OCI-LY7 (cell line): ENCODE results near the gene ADAMTS9. TPM values are rescaled to one million over a fixed set of nuclear protein-coding genes. Genes with fewer than 3 reads are reported as not detected.

Source experiments
- BruUV-seq: library from RNA; stranded (reverse); fragments of 400-500 nt; replicated peaks from 2 replicates; lab custom pipeline; 2021; lab: Mats Ljungman, UMichigan
- CTCF ChIA-PET: fragments of 300-600 bp; sonication (Branson Sonifier 250); formaldehyde crosslinking; loops from one replicate; lab custom pipeline; 2022; ENCODE audit warnings: antibody characterized with exemption; ENCODE audit not compliant: unreplicated experiment; lab: Charles Lee
- POLR2A ChIA-PET: fragments of 300-600 bp; sonication (Branson Sonifier 250); formaldehyde crosslinking; loops from one replicate; lab custom pipeline; 2022; ENCODE audit warnings: antibody characterized with exemption; lab: Charles Lee
- DNase-seq: peaks from one replicate; pipeline ENCODE4 v3.0.0-alpha.2; 2015; ENCODE audit warnings: low spot score
- H2AFZ ChIP-seq: fragments of 200-600 bp; sonication (generic), shearing (Covaris generic); 2 replicates; pipeline ENCODE4 v1.6.1; 2014; ENCODE audit warnings: mild to moderate bottlenecking, antibody characterized with exemption, low read length, moderate library complexity
- H3K27ac ChIP-seq: fragments of 200-600 bp; sonication (generic); 2 replicates; pipeline ENCODE4 v1.5.1; 2014; ENCODE audit warnings: mixed run types, low read depth, mild to moderate bottlenecking, moderate library complexity, low read length, inconsistent platforms; ENCODE audit not compliant: poor library complexity, severe bottlenecking
- H3K36me3 ChIP-seq: fragments of 200-600 bp; sonication (generic); 2 replicates; pipeline ENCODE4 v1.6.1; 2014; ENCODE audit warnings: mild to moderate bottlenecking, antibody characterized with exemption, low read length, moderate library complexity, mixed read lengths; ENCODE audit not compliant: insufficient read depth
- H3K4me1 ChIP-seq: fragments of 200-600 bp; sonication (generic); 2 replicates; pipeline ENCODE4 v1.5.1; 2014; ENCODE audit warnings: mild to moderate bottlenecking, low read length; ENCODE audit not compliant: insufficient read depth, poor library complexity, severe bottlenecking
- H3K4me2 ChIP-seq: fragments of 200-600 bp; sonication (generic); 2 replicates; pipeline ENCODE4 v1.6.1; 2014; ENCODE audit warnings: mild to moderate bottlenecking, low read length
- H3K4me3 ChIP-seq: fragments of 200-600 bp; sonication (generic); 2 replicates; pipeline ENCODE4 v1.5.1; 2014; ENCODE audit warnings: mild to moderate bottlenecking, low read depth, low read length; ENCODE audit not compliant: poor library complexity, severe bottlenecking
- H3K79me2 ChIP-seq: fragments of 200-600 bp; sonication (generic); 2 replicates; pipeline ENCODE4 v1.6.1; 2016; ENCODE audit warnings: low read depth, mild to moderate bottlenecking, low read length, moderate library complexity, mixed read lengths; ENCODE audit not compliant: insufficient read depth
- H3K9me2 ChIP-seq: fragments of 200-600 bp; sonication (generic); 2 replicates; pipeline ENCODE4 v1.6.1; 2016; ENCODE audit warnings: mild to moderate bottlenecking, low read length, mixed read lengths; ENCODE audit not compliant: insufficient read depth
- H3K9me3 ChIP-seq: fragments of 200-600 bp; sonication (generic); 2 replicates; pipeline ENCODE4 v1.6.1; 2014; ENCODE audit warnings: mild to moderate bottlenecking, mixed run types, low read length, mixed read lengths
- H4K20me1 ChIP-seq: fragments of 200-600 bp; sonication (generic); 2 replicates; pipeline ENCODE4 v1.6.1; 2014; ENCODE audit warnings: mild to moderate bottlenecking, antibody characterized with exemption, low read length, moderate library complexity, mixed read lengths; ENCODE audit not compliant: insufficient read depth
- CTCF ChIP-seq: fragments of 200-600 bp; sonication (generic); conservative IDR thresholded peaks from 2 replicates; pipeline ENCODE4 v1.5.1; 2014; ENCODE audit warnings: mild to moderate bottlenecking, antibody characterized with exemption, low read length, moderate library complexity, mixed read lengths
- EZH2phosphoT487 ChIP-seq: fragments of 200-600 bp; sonication (generic); IDR thresholded peaks from 2 replicates; pipeline ENCODE4 v1.6.1; 2018; ENCODE audit warnings: low read depth, borderline replicate concordance, mild to moderate bottlenecking, mixed run types, antibody characterized with exemption, low read length, moderate library complexity, mixed read lengths
- intact Hi-C: fragments of 100-400 bp; cut with micrococcal nuclease; formaldehyde crosslinking; loops from one replicate; pipeline ENCODE4 v1.10.0; 2022; ENCODE audit not compliant: unreplicated experiment
- total RNA-seq, 2 experiments: library from RNA; depleted of rRNA in 1 of 2; stranded (reverse); fragments of >200 nt in 1 of 2; shearing (Covaris generic) in 1 of 2; gene quantifications; 2 replicates each; pipeline ENCODE4 v1.2.3, GENCODE V29; 2014 to 2022

Gene ADAMTS9
- total RNA-seq, 2 experiments from 2014 or later: not detected

DNA sequence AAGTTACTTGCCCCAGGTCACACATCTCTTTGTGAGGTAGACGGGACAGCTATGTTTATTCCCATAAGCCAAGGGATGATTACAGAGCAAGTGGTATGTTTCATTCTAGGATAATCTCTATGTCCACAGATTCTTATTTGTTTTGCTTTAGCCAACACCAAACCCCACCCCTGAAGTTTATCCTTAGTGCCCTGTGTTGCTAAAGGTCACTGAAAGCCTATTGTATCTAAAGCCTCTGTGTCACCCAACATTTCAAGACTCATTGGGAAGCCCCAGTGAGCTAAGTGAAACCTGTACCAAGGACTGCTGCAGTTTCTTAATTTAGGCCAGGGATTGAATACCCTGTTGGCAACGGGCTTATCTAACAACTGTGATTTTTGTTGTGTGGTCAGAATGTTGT is 135.6 kb downstream of the ADAMTS9 start:
- no peak overlapping the region for H3K4me3 ChIP-seq
- intact Hi-C loops: no loop called here

GRCh38 chr3:64551697-64552096 is 136.1 kb downstream of the ADAMTS9 start:
- Histone ChIP-seq H3K4me3 (no peak overlapping the region), H4K20me1 (no peaks in the 10 kb centered on the region), H3K27ac (no peak overlapping the region), H3K9me2 (no peaks in the 10 kb centered on the region), H3K36me3 (no peaks in the 10 kb centered on the region), H2AFZ (no peak overlapping the region), H3K4me1 (no peaks in the 10 kb centered on the region), H3K79me2 (no peaks in the 10 kb centered on the region), H3K9me3 (no peaks in the 10 kb centered on the region), H3K4me2 (no peak overlapping the region)
- DNase-seq: no peak
- intact Hi-C loops: no loop called here
- TF ChIP-seq EZH2phosphoT487 (no peak), CTCF (no peak)
- POLR2A ChIA-PET: interaction anchor here (0.5 kb wide), 1 partner anchor 182 kb away, joined by 3 read pairs; no protein-coding TSS in a partner anchor
- CTCF ChIA-PET: no interaction called here
- BruUV-seq: no TSS peak

More for the DNA sequence above, 135.6 kb downstream of the ADAMTS9 start:
- POLR2A ChIA-PET: no interaction called here
- Histone ChIP-seq H3K4me1 (no peaks in the 10 kb centered on the region), H3K36me3 (no peaks in the 10 kb centered on the region), H4K20me1 (no peaks in the 10 kb centered on the region), H2AFZ (no peak overlapping the region), H3K4me2 (no peak overlapping the region), H3K9me3 (no peaks in the 10 kb centered on the region), H3K9me2 (no peaks in the 10 kb centered on the region), H3K79me2 (no peaks in the 10 kb centered on the region), H3K27ac (no peak overlapping the region)
- no peak for DNase-seq
- no TSS peak for BruUV-seq
- TF ChIP-seq CTCF (no peak), EZH2phosphoT487 (no peak)
- CTCF ChIA-PET: no interaction called here

DNA sequence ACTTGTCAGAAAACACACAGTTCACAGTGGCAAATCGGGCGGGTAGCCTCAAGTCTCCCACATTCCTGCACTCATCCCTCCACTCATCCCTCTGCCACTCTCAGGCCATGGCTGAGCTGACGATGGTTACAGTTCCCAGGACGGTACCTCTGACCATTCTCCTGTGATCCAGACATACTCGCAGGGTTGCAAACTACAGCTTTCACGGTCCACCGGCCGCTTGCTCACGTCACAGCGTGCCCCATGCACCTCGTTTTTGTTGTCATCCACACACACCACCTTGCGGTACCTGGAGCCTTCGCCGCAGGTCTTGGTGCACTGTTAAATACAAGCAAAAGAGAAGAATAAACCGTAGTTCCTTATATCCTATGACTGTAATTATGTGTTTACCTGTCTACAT is 137.1 kb downstream of the ADAMTS9 start:
- H3K36me3 ChIP-seq: no peaks in the 10 kb centered on the region
- ChIA-PET POLR2A (no interaction called here), CTCF (no interaction called here)
- no peak overlapping the region for H3K4me3 ChIP-seq
- no peak for TF ChIP-seq EZH2phosphoT487
- TF ChIP-seq CTCF: no peak
- H3K79me2 ChIP-seq: no peaks in the 10 kb centered on the region
- H3K4me1 ChIP-seq: no peaks in the 10 kb centered on the region
- H3K9me3 ChIP-seq: no peaks in the 10 kb centered on the region
- no peaks in the 10 kb centered on the region for H4K20me1 ChIP-seq
- intact Hi-C loops: no loop called here
- BruUV-seq: no TSS peak
- H2AFZ ChIP-seq: no peak overlapping the region
- DNase-seq: no peak
- H3K4me2 ChIP-seq: no peak overlapping the region
- no peaks in the 10 kb centered on the region for H3K9me2 ChIP-seq
- no peak overlapping the region for H3K27ac ChIP-seq
